IPS-15b (cell line): ENCODE measurements around the gene FASTK.
A peak's percentile ranks its signal among the peaks of the same experiment; 100 is the strongest.

Source experiments
- H3K27me3 ChIP-seq: one replicate; pipeline ENCODE4 v1.6.1; 2013; ENCODE audit warnings: low read length; ENCODE audit not compliant: control insufficient read depth, insufficient read depth
- H3K36me3 ChIP-seq: one replicate; pipeline ENCODE4 v1.6.1; 2013; ENCODE audit warnings: low read length; ENCODE audit not compliant: control insufficient read depth, insufficient read depth
- H3K4me1 ChIP-seq: one replicate; pipeline ENCODE4 v1.6.1; 2013; ENCODE audit warnings: mild to moderate bottlenecking, low read length; ENCODE audit not compliant: control insufficient read depth, insufficient read depth
- H3K4me3 ChIP-seq: one replicate; pipeline ENCODE4 v1.5.1; 2013; ENCODE audit warnings: low read depth, low read length
- H3K9ac ChIP-seq: one replicate; pipeline ENCODE4 v1.6.1; 2013; ENCODE audit warnings: low read depth, mild to moderate bottlenecking, low read length
- H3K9me3 ChIP-seq: one replicate; pipeline ENCODE4 v1.6.1; 2013; ENCODE audit warnings: mild to moderate bottlenecking, low read length; ENCODE audit not compliant: control insufficient read depth, insufficient read depth

FASTK gene

GRCh38 chr7:151080522-151081169, at the start of gene FASTK:
FASTK (minus strand) TSS chr7:151080809; CDS start chr7:151080766, 43 bp downstream.
- no peaks in the 10 kb centered on the region for H3K9me3 ChIP-seq
- H3K4me1 ChIP-seq: peaks cover 8% of the 10 kb centered on the region
- peak within 1 kb of the TSS; percentile 91 for H3K4me3 ChIP-seq
- peaks cover 20% of the 10 kb centered on the region for H3K27me3 ChIP-seq
- peaks cover 12% of the 10 kb centered on the region for H3K36me3 ChIP-seq
- peak within 1 kb of the TSS; percentile 90 for H3K9ac ChIP-seq

- peaks cover 14% of the 10 kb centered on the region for H3K36me3 ChIP-seq
These were observed 49.5 kb upstream of the FASTK start for GRCh38 chr7:151129960-151130591.

GRCh38 chr7:151129117-151129959, 48.7 kb upstream of the FASTK start:
- Histone ChIP-seq H3K36me3 (peaks cover 14% of the 10 kb centered on the region), H3K4me3 (no peak overlapping the region), H3K4me1 (peaks cover 5% of the 10 kb centered on the region), H3K27me3 (peaks cover 20% of the 10 kb centered on the region), H3K9me3 (no peaks in the 10 kb centered on the region), H3K9ac (no peak overlapping the region)

More at GRCh38 chr7:151129960-151130591, 49.5 kb upstream of the FASTK start:
- Histone ChIP-seq H3K4me1 (peaks cover 5% of the 10 kb centered on the region), H3K27me3 (peaks cover 13% of the 10 kb centered on the region), H3K9ac (no peak overlapping the region), H3K4me3 (no peak overlapping the region), H3K9me3 (no peaks in the 10 kb centered on the region)

- H3K36me3 ChIP-seq: peaks cover 14% of the 10 kb centered on the region
- H3K4me1 ChIP-seq: peaks cover 5% of the 10 kb centered on the region
- no peak overlapping the region for H3K4me3 ChIP-seq
- H3K9ac ChIP-seq: no peak overlapping the region
- peaks cover 24% of the 10 kb centered on the region for H3K27me3 ChIP-seq
- no peaks in the 10 kb centered on the region for H3K9me3 ChIP-seq
These were observed 48.1 kb upstream of the FASTK start for GRCh38 chr7:151128716-151129115.

- no peaks in the 10 kb centered on the region for H3K9me3 ChIP-seq
These were observed 47.5 kb upstream of the FASTK start for GRCh38 chr7:151128144-151128543.

GRCh38 chr7:151126491-151127137, 46.0 kb upstream of the FASTK start:
- H3K4me3 ChIP-seq: no peak overlapping the region
- H3K36me3 ChIP-seq: peaks cover 14% of the 10 kb centered on the region
- no peaks in the 10 kb centered on the region for H3K9me3 ChIP-seq
- no peak overlapping the region for H3K9ac ChIP-seq
- peaks cover 24% of the 10 kb centered on the region for H3K27me3 ChIP-seq
- peaks cover 5% of the 10 kb centered on the region for H3K4me1 ChIP-seq

More at GRCh38 chr7:151128144-151128543, 47.5 kb upstream of the FASTK start:
- no peak overlapping the region for H3K9ac ChIP-seq
- peaks cover 24% of the 10 kb centered on the region for H3K27me3 ChIP-seq
- H3K36me3 ChIP-seq: peaks cover 14% of the 10 kb centered on the region
- peaks cover 5% of the 10 kb centered on the region for H3K4me1 ChIP-seq
- H3K4me3 ChIP-seq: no peak overlapping the region

GRCh38 chr7:151125846-151126481, 45.4 kb upstream of the FASTK start:
- Histone ChIP-seq H3K4me3 (peak overlapping the region; percentile 62), H3K9ac (no peak overlapping the region), H3K9me3 (no peaks in the 10 kb centered on the region), H3K36me3 (peaks cover 12% of the 10 kb centered on the region), H3K4me1 (peaks cover 5% of the 10 kb centered on the region), H3K27me3 (peaks cover 24% of the 10 kb centered on the region)

- no peak overlapping the region for H3K9ac ChIP-seq
- H3K27me3 ChIP-seq: peaks cover 24% of the 10 kb centered on the region
- peaks cover 14% of the 10 kb centered on the region for H3K36me3 ChIP-seq
- H3K9me3 ChIP-seq: no peaks in the 10 kb centered on the region
- peak overlapping the region; percentile 62 for H3K4me3 ChIP-seq
- H3K4me1 ChIP-seq: peaks cover 5% of the 10 kb centered on the region
These were observed 44.8 kb upstream of the FASTK start for GRCh38 chr7:151125470-151125845.

- H3K36me3 ChIP-seq: peaks cover 17% of the 10 kb centered on the region
These were observed 44.3 kb upstream of the FASTK start for GRCh38 chr7:151124899-151125399.

GRCh38 chr7:151124481-151124880, 43.9 kb upstream of the FASTK start:
- Histone ChIP-seq H3K36me3 (peaks cover 20% of the 10 kb centered on the region), H3K9me3 (no peaks in the 10 kb centered on the region), H3K4me1 (peaks cover 5% of the 10 kb centered on the region), H3K4me3 (no peak overlapping the region), H3K9ac (no peak overlapping the region), H3K27me3 (peaks cover 24% of the 10 kb centered on the region)

More at GRCh38 chr7:151124899-151125399, 44.3 kb upstream of the FASTK start:
- H3K4me3 ChIP-seq: peak overlapping the region; percentile 62
- H3K9me3 ChIP-seq: no peaks in the 10 kb centered on the region
- peaks cover 24% of the 10 kb centered on the region for H3K27me3 ChIP-seq
- H3K4me1 ChIP-seq: peaks cover 5% of the 10 kb centered on the region
- no peak overlapping the region for H3K9ac ChIP-seq
